SH-SY5Y (cell line): ENCODE results near the gene TPMT.

Experiments
- GATA2 ChIP-seq: IDR thresholded peaks from 2 replicates; pipeline ENCODE4 v1.6.1; 2011; ENCODE audit warnings: mild to moderate bottlenecking, low read depth, low read length
- GATA3 ChIP-seq: IDR thresholded peaks from 2 replicates; pipeline ENCODE4 v1.6.1; 2011; ENCODE audit warnings: low read depth, mild to moderate bottlenecking, low read length, moderate library complexity

- TF ChIP-seq GATA3: no peak
- TF ChIP-seq GATA2: no peak
These were observed 28.8 kb downstream of the TPMT start for GRCh38 chr6:18126121-18126520.
